H1 (cell line): ENCODE data around the gene KCNH5. TPM values are rescaled to one million over a fixed set of nuclear protein-coding genes. Genes with fewer than 3 reads are reported as not detected.

Experiments used
- CTCF ChIA-PET: fragments of 300-600 bp; sonication (Branson Sonifier 250); formaldehyde crosslinking; loops from one replicate; lab custom pipeline; 2021; ENCODE audit not compliant: partially characterized antibody; lab: Charles Lee
- POLR2A ChIA-PET: fragments of 300-600 bp; sonication (Branson Sonifier 250); formaldehyde crosslinking; loops from one replicate; lab custom pipeline; 2021; ENCODE audit warnings: inconsistent platforms; ENCODE audit not compliant: partially characterized antibody; lab: Charles Lee
- DNase-seq, 2 experiments: peaks; one replicate each; pipeline versions ENCODE4 v3.0.0 to v3.0.0-alpha.2; 2010 to 2022; ENCODE audit warnings: low spot score in 2 of 2, low read depth in 1 of 2, mixed read lengths in 1 of 2
- FAIRE-seq: peaks from 2 replicates; lab custom pipeline; 2011; peaks lifted over from hg19 to GRCh38; lab: Jason Lieb, UNC
- H2AFZ ChIP-seq: 2 replicates; pipeline ENCODE4 v1.8.1; 2012; ENCODE audit warnings: low read length, inconsistent platforms
- H2AK5ac ChIP-seq: 2 replicates; pipeline ENCODE4 v1.6.1; 2013; ENCODE audit warnings: low read depth, low read length
- H2BK120ac ChIP-seq: replicated peaks from 2 replicates; pipeline ENCODE3; 2013; ENCODE audit warnings: low read depth, low read length, inconsistent platforms
- H2BK12ac ChIP-seq: 2 replicates; pipeline ENCODE4 v1.6.1; 2013; ENCODE audit warnings: low read depth, low read length
- H2BK15ac ChIP-seq: 2 replicates; pipeline ENCODE4 v1.6.1; 2013; ENCODE audit warnings: low read length
- H2BK20ac ChIP-seq: 2 replicates; pipeline ENCODE4 v1.6.1; 2013; ENCODE audit warnings: low read length
- H2BK5ac ChIP-seq: 2 replicates; pipeline ENCODE4 v1.6.1; 2013; ENCODE audit warnings: low read depth, low read length
- H3K14ac ChIP-seq: 2 replicates; pipeline ENCODE4 v1.6.1; 2013; ENCODE audit warnings: inconsistent platforms; ENCODE audit not compliant: insufficient read length
- H3K18ac ChIP-seq: 2 replicates; pipeline ENCODE4 v1.6.1; 2013; ENCODE audit warnings: low read length; ENCODE audit errors: extremely low read depth
- H3K23ac ChIP-seq: 2 replicates; pipeline ENCODE4 v1.6.1; 2013; ENCODE audit warnings: inconsistent platforms; ENCODE audit not compliant: insufficient read length
- H3K23me2 ChIP-seq: 2 replicates; pipeline ENCODE4 v1.6.1; 2013; ENCODE audit warnings: low read depth, low read length
- H3K27ac ChIP-seq: 2 replicates; pipeline ENCODE4 v1.6.1; 2011; ENCODE audit warnings: low read depth, low read length, inconsistent platforms
- H3K27me3 ChIP-seq, 4 experiments: replicated peaks in 1 of 4; 1 replicate in 1 of 4; 2 replicates in 3 of 4; pipeline versions ENCODE4 v1.6.1 to v1.8.1; 2011 to 2013; ENCODE audit warnings: low read length in 3 of 4, mild to moderate bottlenecking in 3 of 4, inconsistent platforms in 2 of 4, mixed read lengths in 2 of 4, moderate library complexity in 1 of 4; ENCODE audit not compliant: control insufficient read depth in 3 of 4, insufficient read depth in 3 of 4; ENCODE audit errors: extremely low read depth in 1 of 4
- H3K36me3 ChIP-seq, 4 experiments: 2 replicates each; pipeline versions ENCODE4 v1.6.1 to v1.8.1; 2011 to 2013; ENCODE audit warnings: mild to moderate bottlenecking in 4 of 4, low read length in 3 of 4, moderate library complexity in 2 of 4, control low read depth in 1 of 4, inconsistent platforms in 1 of 4; ENCODE audit not compliant: insufficient read depth in 4 of 4, control insufficient read depth in 2 of 4
- H3K4ac ChIP-seq: replicated peaks from 2 replicates; pipeline ENCODE3; 2013; ENCODE audit warnings: low read length, low read depth, mixed read lengths, inconsistent platforms; ENCODE audit not compliant: insufficient read length
- H3K4me1 ChIP-seq, 4 experiments: replicated peaks in 1 of 4; 1 replicate in 1 of 4; 2 replicates in 3 of 4; pipeline versions ENCODE4 v1.6.1 to v1.8.1; 2011 to 2013; ENCODE audit warnings: low read length in 3 of 4, inconsistent platforms in 2 of 4, mixed read lengths in 1 of 4; ENCODE audit not compliant: insufficient read depth in 4 of 4, control insufficient read depth in 3 of 4
- H3K4me2 ChIP-seq, 2 experiments: 2 replicates each; pipeline versions ENCODE4 v1.6.1 to v1.8.1; 2011 to 2013; ENCODE audit warnings: low read depth in 2 of 2, low read length in 2 of 2, control low read depth in 1 of 2, inconsistent platforms in 1 of 2, mild to moderate bottlenecking in 1 of 2; ENCODE audit not compliant: insufficient read depth in 1 of 2
- H3K4me3 ChIP-seq, 4 experiments: fragments of 200-600, 300-600 bp in 1 of 4; sonication (generic), shearing (Covaris generic), sonication (Bioruptor Twin) in 1 of 4; 2 replicates each; pipeline versions ENCODE4 v1.5.1 to v1.8.1; 2011 to 2016; ENCODE audit warnings: low read length in 4 of 4, low read depth in 3 of 4, control low read depth in 2 of 4, inconsistent platforms in 2 of 4, mild to moderate bottlenecking in 2 of 4, mixed read lengths in 1 of 4, moderate library complexity in 1 of 4; ENCODE audit not compliant: insufficient read depth in 2 of 4; ENCODE audit errors: extremely low read depth in 1 of 4
- H3K56ac ChIP-seq: replicated peaks from 2 replicates; pipeline ENCODE3; 2013; ENCODE audit warnings: low read depth, mild to moderate bottlenecking, mixed read lengths, low read length, inconsistent platforms; ENCODE audit not compliant: insufficient read length
- H3K79me1 ChIP-seq: 2 replicates; pipeline ENCODE4 v1.6.1; 2013; ENCODE audit warnings: low read depth, low read length, control low read depth
- H3K79me2 ChIP-seq, 2 experiments: 2 replicates each; pipeline versions ENCODE4 v1.6.1 to v1.8.1; 2012 to 2013; ENCODE audit warnings: low read length in 2 of 2, mild to moderate bottlenecking in 2 of 2, inconsistent platforms in 1 of 2; ENCODE audit not compliant: insufficient read depth in 2 of 2, control insufficient read depth in 1 of 2
- H3K9ac ChIP-seq, 4 experiments: replicated peaks in 1 of 4; 1 replicate in 1 of 4; 2 replicates in 3 of 4; pipeline versions ENCODE4 v1.6.1 to v1.8.1; 2011 to 2013; ENCODE audit warnings: low read depth in 3 of 4, low read length in 3 of 4, control low read depth in 2 of 4, mild to moderate bottlenecking in 2 of 4, moderate library complexity in 2 of 4, inconsistent platforms in 1 of 4; ENCODE audit errors: extremely low read depth in 1 of 4
- H3K9me3 ChIP-seq, 2 experiments: 2 replicates each; pipeline versions ENCODE4 v1.6.1 to v1.8.1; 2012 to 2013; ENCODE audit warnings: mild to moderate bottlenecking in 2 of 2, moderate library complexity in 2 of 2, control low read depth in 1 of 2, inconsistent platforms in 1 of 2, low read depth in 1 of 2, low read length in 1 of 2, mixed read lengths in 1 of 2; ENCODE audit not compliant: insufficient read depth in 2 of 2
- H4K20me1 ChIP-seq, 2 experiments: replicated peaks in 1 of 2; 2 replicates each; pipeline versions ENCODE3 to v1.8.1; 2011 to 2013; ENCODE audit warnings: inconsistent platforms in 2 of 2, low read length in 2 of 2, mild to moderate bottlenecking in 1 of 2; ENCODE audit not compliant: insufficient read depth in 2 of 2, control insufficient read depth in 1 of 2
- H4K5ac ChIP-seq: 2 replicates; pipeline ENCODE4 v1.6.1; 2013; ENCODE audit warnings: low read length, low read depth, mixed read lengths, inconsistent platforms; ENCODE audit not compliant: insufficient read length
- H4K8ac ChIP-seq: 2 replicates; pipeline ENCODE4 v1.8.0; 2013; ENCODE audit warnings: mild to moderate bottlenecking, moderate library complexity, low read length, inconsistent platforms; ENCODE audit not compliant: insufficient read depth; ENCODE audit errors: extremely low read depth
- H4K91ac ChIP-seq: replicated peaks from 2 replicates; pipeline ENCODE3; 2013; ENCODE audit warnings: low read length, mixed read lengths, inconsistent platforms; ENCODE audit not compliant: insufficient read length
- CHD1 ChIP-seq: IDR thresholded peaks from 2 replicates; pipeline ENCODE4 v1.6.1; 2012; ENCODE audit warnings: low read depth, low read length, improper control_type of control experiment
- WGBS, 2 experiments: shearing (Covaris generic) in 1 of 2; methylation state at CpG; one replicate each; pipeline versions ENCODE4 v1.1.6 to v1.1.7; 2013 to 2015; ENCODE audit warnings: low lambda C conversion rate in 2 of 2, mixed read lengths in 2 of 2, inconsistent platforms in 1 of 2, low coverage in 1 of 2, missing lambda C conversion rate in 1 of 2; ENCODE audit not compliant: insufficient replicate concordance in 2 of 2, insufficient coverage in 1 of 2, insufficient read length in 1 of 2; ENCODE audit errors: extremely low coverage in 1 of 2, missing lambda C conversion rate in 1 of 2; 5-methylcytosine and 5-hydroxymethylcytosine counted together
- polyA plus RNA-seq, 7 experiments: library from polyadenylated mRNA; depleted of rRNA in 3 of 7; stranded (reverse) in 5 of 7; unstranded in 2 of 7; fragments of >200 nt in 5 of 7; fragments of 200-250 nt in 2 of 7; gene quantifications; 1 replicate in 5 of 7; 2 replicates in 1 of 7; 4 replicates in 1 of 7; pipeline versions ENCODE4 v1.2.1 to v1.2.3, GENCODE V29; 2011 to 2013; ENCODE audit warnings: missing spikeins in 2 of 7, mixed read lengths in 2 of 7
- total RNA-seq: library from RNA; stranded (reverse); fragmentation: NEBNext Ultra II Directional; extraction: Animal tissue kit (Norgen Biotek cat#: 25700); gene quantifications from 2 replicates; pipeline ENCODE4 v1.2.1, GENCODE V29; 2021

Gene KCNH5
- total and polyA plus RNA-seq, 2 of the 8 experiments (the other 6 are each of a cell fraction or from before 2014, with no cell fraction given) = 0.24 to 0.50 TPM

DNA sequence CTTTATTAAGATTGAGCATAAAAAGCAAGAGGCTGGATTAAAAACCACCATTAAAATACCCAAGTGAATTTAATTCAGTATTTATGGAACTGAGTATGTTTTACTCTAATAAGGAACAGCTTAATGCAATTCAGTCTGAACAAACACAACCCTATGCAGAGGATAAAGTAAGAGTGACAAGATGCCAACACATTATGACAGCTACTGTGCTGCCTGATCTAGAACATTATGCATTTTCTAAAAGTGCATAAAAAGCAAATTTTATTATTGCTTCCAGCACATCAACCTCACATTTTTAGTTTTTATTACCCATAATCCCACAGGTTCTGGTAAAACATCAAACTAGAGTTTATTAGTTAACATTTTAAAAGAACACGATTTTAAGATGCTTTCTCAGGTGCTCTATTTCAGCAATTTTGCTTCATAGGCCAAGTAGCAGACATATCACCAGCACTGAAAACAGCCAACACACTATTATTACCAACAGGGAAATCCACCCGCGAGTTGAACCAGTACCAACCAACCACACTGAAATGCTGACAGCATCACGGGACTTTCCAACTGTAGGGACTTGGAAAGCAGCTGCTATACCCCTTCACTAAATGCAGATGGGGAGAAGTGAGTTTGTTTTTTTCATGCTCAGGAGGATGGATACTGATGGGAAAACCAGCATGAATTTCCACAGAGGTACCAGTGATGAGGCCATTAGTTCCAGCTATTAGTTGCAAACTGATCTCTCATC lies 372.1 kb downstream of the KCNH5 start:
- H2AFZ ChIP-seq = no peak overlapping the region
- FAIRE-seq (no peak), DNase-seq (no peak)
- no peak overlapping the region for H3K27ac ChIP-seq
- H4K20me1 ChIP-seq = no peaks in the 10 kb centered on the region
- no peak overlapping the region for H3K4ac ChIP-seq
- no peak overlapping the region for H3K18ac ChIP-seq
- no peak for TF ChIP-seq CHD1
- no peak overlapping the region for H3K4me2 ChIP-seq
- H3K27me3 ChIP-seq = no peaks in the 10 kb centered on the region
- no peak overlapping the region for H3K9ac ChIP-seq
- no peak overlapping the region for H2BK120ac ChIP-seq
- no peak overlapping the region for H3K56ac ChIP-seq
- no peak overlapping the region for H3K23ac ChIP-seq
- CTCF ChIA-PET = interaction anchor here (1.2 kb wide), 1 partner anchor 20 kb away, joined by 3 read pairs; no protein-coding TSS in a partner anchor
- POLR2A ChIA-PET = no interaction called here
- no peak overlapping the region for H4K8ac ChIP-seq
- H3K79me2 ChIP-seq = no peaks in the 10 kb centered on the region
- H4K5ac ChIP-seq = no peak overlapping the region
- no peaks in the 10 kb centered on the region for H3K4me1 ChIP-seq
- no peak overlapping the region for H3K4me3 ChIP-seq
- no peaks in the 10 kb centered on the region; a peak in 1 of 8 replicates for H3K36me3 ChIP-seq
- H4K91ac ChIP-seq = no peak overlapping the region
- no peak overlapping the region; the same call in 1 of the 2 replicates for H2BK15ac ChIP-seq
- 84% methylated on average over 4 of the region's 4 CpGs; no CpG with 5 or more reads in 1 of the 2 experiments for WGBS, 2 experiments
- no peaks in the 10 kb centered on the region for H3K79me1 ChIP-seq
- H3K23me2 ChIP-seq = no peaks in the 10 kb centered on the region
- H3K9me3 ChIP-seq = no peaks in the 10 kb centered on the region
- H2AK5ac ChIP-seq = no peak overlapping the region
- H2BK5ac ChIP-seq = no peak overlapping the region
- no peak overlapping the region for H3K14ac ChIP-seq
- H2BK12ac ChIP-seq = no peak overlapping the region
- no peak overlapping the region for H2BK20ac ChIP-seq
